GM23338 (cell line): ENCODE measurements around the gene EDEM3. TPM values are rescaled to one million over a fixed set of nuclear protein-coding genes. Genes with fewer than 3 reads are reported as not detected.

Experiments used
- ATAC-seq: fragments of 200-7000 bp; cut with Tn5 transposase; 3 replicates; pipeline ENCODE4 v1.9.1; 2020
- DNase-seq: peaks from one replicate; pipeline ENCODE4 v3.0.0-alpha.2; 2015; ENCODE audit warnings: low spot score
- H2AFZ ChIP-seq: fragments of 200-600 bp; sonication (generic); 2 replicates; pipeline ENCODE4 v1.8.0; 2016; ENCODE audit warnings: antibody characterized with exemption, mild to moderate bottlenecking, moderate library complexity
- H3F3A ChIP-seq: fragments of 200-600 bp; sonication (generic); replicated peaks from 2 replicates; pipeline ENCODE4 v1.8.0; 2017; ENCODE audit warnings: antibody characterized with exemption, mixed run types, low read depth
- H3K27ac ChIP-seq: fragments of 200-600 bp; sonication (generic); 2 replicates; pipeline ENCODE4 v1.6.1; 2016; ENCODE audit warnings: low read depth
- H3K27me3 ChIP-seq: fragments of 200-600 bp; sonication (generic); 2 replicates; pipeline ENCODE4 v1.8.0; 2016; ENCODE audit warnings: mild to moderate bottlenecking, mixed run types, moderate library complexity; ENCODE audit not compliant: insufficient read depth
- H3K36me3 ChIP-seq: fragments of 200-600 bp; sonication (generic); 2 replicates; pipeline ENCODE4 v1.8.0; 2016; ENCODE audit warnings: mild to moderate bottlenecking; ENCODE audit not compliant: insufficient read depth
- H3K4me1 ChIP-seq: fragments of 200-600 bp; sonication (generic); 2 replicates; pipeline ENCODE4 v1.8.0; 2016; ENCODE audit warnings: mild to moderate bottlenecking, moderate library complexity; ENCODE audit not compliant: insufficient read depth
- H3K4me2 ChIP-seq: fragments of 200-600 bp; sonication (generic); 2 replicates; pipeline ENCODE4 v1.7.1; 2017; ENCODE audit warnings: mixed run types
- H3K4me3 ChIP-seq: fragments of 200-600 bp; sonication (generic); 2 replicates; pipeline ENCODE4 v1.6.1; 2016; ENCODE audit warnings: mixed run types
- H3K79me2 ChIP-seq: fragments of 200-600 bp; sonication (generic); replicated peaks from 2 replicates; pipeline ENCODE4 v1.8.0; 2017; ENCODE audit warnings: mild to moderate bottlenecking; ENCODE audit not compliant: insufficient read depth
- H3K9me2 ChIP-seq: fragments of 200-600 bp; sonication (generic); 2 replicates; pipeline ENCODE4 v1.8.0; 2017; ENCODE audit not compliant: insufficient read depth
- H4K20me1 ChIP-seq: fragments of 200-600 bp; sonication (generic); replicated peaks from 2 replicates; pipeline ENCODE4 v1.8.0; 2017; ENCODE audit warnings: mild to moderate bottlenecking; ENCODE audit not compliant: insufficient read depth
- H3K27ac Mint-ChIP-seq: 2 replicates; pipeline ENCODE4 v1.8.0; 2020; ENCODE audit warnings: inconsistent platforms, mild to moderate bottlenecking, moderate library complexity, mixed read lengths
- H3K27me3 Mint-ChIP-seq: 3 replicates; pipeline ENCODE4 v1.8.0; 2022; ENCODE audit warnings: low read depth, mild to moderate bottlenecking, moderate library complexity, mixed read lengths, inconsistent platforms; ENCODE audit not compliant: insufficient read depth, poor library complexity
- H3K36me3 Mint-ChIP-seq: 3 replicates; pipeline ENCODE4 v1.8.0; 2021; ENCODE audit warnings: low read depth, mild to moderate bottlenecking, inconsistent platforms, moderate library complexity, mixed read lengths
- H3K4me1 Mint-ChIP-seq: 3 replicates; pipeline ENCODE4 v1.8.0; 2020; ENCODE audit warnings: mild to moderate bottlenecking, inconsistent platforms, mixed read lengths
- H3K4me3 Mint-ChIP-seq: 3 replicates; pipeline ENCODE4 v1.8.0; 2021; ENCODE audit warnings: moderate library complexity, mild to moderate bottlenecking, inconsistent platforms, mixed read lengths
- H3K9me3 Mint-ChIP-seq: 3 replicates; pipeline ENCODE4 v1.8.0; 2020; ENCODE audit warnings: moderate library complexity, mild to moderate bottlenecking, inconsistent platforms, mixed read lengths
- CREB1 ChIP-seq: fragments of 250-450 bp; sonication (Bioruptor Pico); IDR thresholded peaks from 2 replicates; pipeline ENCODE4 v1.5.0; 2020; ENCODE audit warnings: low read depth, mild to moderate bottlenecking, moderate library complexity
- JUNB ChIP-seq: IDR thresholded peaks from one replicate; pipeline ENCODE4 v1.6.1; 2016; ENCODE audit warnings: antibody characterized with exemption; ENCODE audit not compliant: unreplicated experiment
- NANOG ChIP-seq: IDR thresholded peaks from 2 replicates; pipeline ENCODE4 v1.6.1; 2016; ENCODE audit warnings: antibody characterized with exemption, borderline replicate concordance
- STAT1 ChIP-seq: IDR thresholded peaks from one replicate; pipeline ENCODE4 v1.6.1; 2016; ENCODE audit warnings: antibody characterized with exemption; ENCODE audit not compliant: unreplicated experiment
- ZNF331 ChIP-seq: fragments of 250-450 bp; sonication (Bioruptor Pico); IDR thresholded peaks from 2 replicates; pipeline ENCODE4 v1.5.0; 2020; ENCODE audit warnings: low read depth, mild to moderate bottlenecking, moderate library complexity
- polyA plus RNA-seq: library from polyadenylated mRNA; unstranded; fragments of >200 nt; fragmentation: Nextera tagmentation; extraction: Ambion mirVana; gene quantifications from 2 replicates; pipeline ENCODE4 v1.2.1, GENCODE V29; 2016
- total RNA-seq: library from RNA; depleted of rRNA; stranded (reverse); fragments of >200 nt; shearing (Covaris generic); gene quantifications from 2 replicates; pipeline ENCODE4 v1.2.3, GENCODE V29; 2014
- TF ChIP-seq, protein P1 (sequence below): fragments of 250-450 bp; sonication (Bioruptor Pico); IDR thresholded peaks from 2 replicates; pipeline ENCODE4 v1.5.0; 2020; ENCODE audit warnings: mild to moderate bottlenecking, moderate library complexity
- TF ChIP-seq, protein P2 (sequence below): IDR thresholded peaks from one replicate; pipeline ENCODE4 v1.6.1; 2018; ENCODE audit warnings: antibody characterized with exemption; ENCODE audit not compliant: unreplicated experiment

EDEM3 gene
- total and polyA plus RNA-seq, 2 experiments from 2014 or later: 4.8 to 11.5 TPM

DNA sequence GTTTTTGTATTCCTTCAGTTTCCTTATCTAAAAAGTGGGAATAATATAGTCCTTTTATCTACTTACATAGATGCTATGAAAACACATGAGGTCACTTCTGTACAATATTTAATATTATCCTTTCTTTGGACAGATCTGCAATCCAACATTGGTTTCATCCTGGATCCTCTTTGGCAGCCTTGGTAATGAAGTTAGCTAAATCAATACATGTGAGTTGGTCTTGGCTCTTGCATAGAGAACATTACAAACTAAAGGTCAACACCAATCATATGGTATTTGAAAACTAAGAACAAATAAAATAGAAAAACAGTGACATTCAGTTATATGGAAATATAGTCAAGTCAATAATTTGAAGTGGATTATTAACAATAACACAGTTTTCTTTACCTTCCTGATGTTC, 3.2 kb upstream of the EDEM3 start:
- no peaks in the 10 kb centered on the region for H3F3A ChIP-seq
- Mint-ChIP-seq H3K36me3 (peaks cover 3% of the 10 kb centered on the region; the same call in 1 of the 3 replicates), H3K27ac (no peak overlapping the region), H3K9me3 (no peaks in the 10 kb centered on the region; the same call in 2 of the 3 replicates), H3K4me3 (no peak overlapping the region), H3K27me3 (no peaks in the 10 kb centered on the region), H3K4me1 (peaks cover 20% of the 10 kb centered on the region)
- H3K4me1 ChIP-seq: peaks cover 22% of the 10 kb centered on the region; the same call in 1 of the 2 replicates
- no peak overlapping the region for H3K27ac ChIP-seq
- peaks cover 13% of the 10 kb centered on the region for H3K27me3 ChIP-seq
- no peaks in the 10 kb centered on the region for H3K9me2 ChIP-seq
- H4K20me1 ChIP-seq: no peaks in the 10 kb centered on the region
- DNase-seq (no peak), ATAC-seq (no peak)
- H3K4me2 ChIP-seq: no peak overlapping the region
- no peaks in the 10 kb centered on the region for H3K36me3 ChIP-seq
- TF ChIP-seq, protein P1, sequence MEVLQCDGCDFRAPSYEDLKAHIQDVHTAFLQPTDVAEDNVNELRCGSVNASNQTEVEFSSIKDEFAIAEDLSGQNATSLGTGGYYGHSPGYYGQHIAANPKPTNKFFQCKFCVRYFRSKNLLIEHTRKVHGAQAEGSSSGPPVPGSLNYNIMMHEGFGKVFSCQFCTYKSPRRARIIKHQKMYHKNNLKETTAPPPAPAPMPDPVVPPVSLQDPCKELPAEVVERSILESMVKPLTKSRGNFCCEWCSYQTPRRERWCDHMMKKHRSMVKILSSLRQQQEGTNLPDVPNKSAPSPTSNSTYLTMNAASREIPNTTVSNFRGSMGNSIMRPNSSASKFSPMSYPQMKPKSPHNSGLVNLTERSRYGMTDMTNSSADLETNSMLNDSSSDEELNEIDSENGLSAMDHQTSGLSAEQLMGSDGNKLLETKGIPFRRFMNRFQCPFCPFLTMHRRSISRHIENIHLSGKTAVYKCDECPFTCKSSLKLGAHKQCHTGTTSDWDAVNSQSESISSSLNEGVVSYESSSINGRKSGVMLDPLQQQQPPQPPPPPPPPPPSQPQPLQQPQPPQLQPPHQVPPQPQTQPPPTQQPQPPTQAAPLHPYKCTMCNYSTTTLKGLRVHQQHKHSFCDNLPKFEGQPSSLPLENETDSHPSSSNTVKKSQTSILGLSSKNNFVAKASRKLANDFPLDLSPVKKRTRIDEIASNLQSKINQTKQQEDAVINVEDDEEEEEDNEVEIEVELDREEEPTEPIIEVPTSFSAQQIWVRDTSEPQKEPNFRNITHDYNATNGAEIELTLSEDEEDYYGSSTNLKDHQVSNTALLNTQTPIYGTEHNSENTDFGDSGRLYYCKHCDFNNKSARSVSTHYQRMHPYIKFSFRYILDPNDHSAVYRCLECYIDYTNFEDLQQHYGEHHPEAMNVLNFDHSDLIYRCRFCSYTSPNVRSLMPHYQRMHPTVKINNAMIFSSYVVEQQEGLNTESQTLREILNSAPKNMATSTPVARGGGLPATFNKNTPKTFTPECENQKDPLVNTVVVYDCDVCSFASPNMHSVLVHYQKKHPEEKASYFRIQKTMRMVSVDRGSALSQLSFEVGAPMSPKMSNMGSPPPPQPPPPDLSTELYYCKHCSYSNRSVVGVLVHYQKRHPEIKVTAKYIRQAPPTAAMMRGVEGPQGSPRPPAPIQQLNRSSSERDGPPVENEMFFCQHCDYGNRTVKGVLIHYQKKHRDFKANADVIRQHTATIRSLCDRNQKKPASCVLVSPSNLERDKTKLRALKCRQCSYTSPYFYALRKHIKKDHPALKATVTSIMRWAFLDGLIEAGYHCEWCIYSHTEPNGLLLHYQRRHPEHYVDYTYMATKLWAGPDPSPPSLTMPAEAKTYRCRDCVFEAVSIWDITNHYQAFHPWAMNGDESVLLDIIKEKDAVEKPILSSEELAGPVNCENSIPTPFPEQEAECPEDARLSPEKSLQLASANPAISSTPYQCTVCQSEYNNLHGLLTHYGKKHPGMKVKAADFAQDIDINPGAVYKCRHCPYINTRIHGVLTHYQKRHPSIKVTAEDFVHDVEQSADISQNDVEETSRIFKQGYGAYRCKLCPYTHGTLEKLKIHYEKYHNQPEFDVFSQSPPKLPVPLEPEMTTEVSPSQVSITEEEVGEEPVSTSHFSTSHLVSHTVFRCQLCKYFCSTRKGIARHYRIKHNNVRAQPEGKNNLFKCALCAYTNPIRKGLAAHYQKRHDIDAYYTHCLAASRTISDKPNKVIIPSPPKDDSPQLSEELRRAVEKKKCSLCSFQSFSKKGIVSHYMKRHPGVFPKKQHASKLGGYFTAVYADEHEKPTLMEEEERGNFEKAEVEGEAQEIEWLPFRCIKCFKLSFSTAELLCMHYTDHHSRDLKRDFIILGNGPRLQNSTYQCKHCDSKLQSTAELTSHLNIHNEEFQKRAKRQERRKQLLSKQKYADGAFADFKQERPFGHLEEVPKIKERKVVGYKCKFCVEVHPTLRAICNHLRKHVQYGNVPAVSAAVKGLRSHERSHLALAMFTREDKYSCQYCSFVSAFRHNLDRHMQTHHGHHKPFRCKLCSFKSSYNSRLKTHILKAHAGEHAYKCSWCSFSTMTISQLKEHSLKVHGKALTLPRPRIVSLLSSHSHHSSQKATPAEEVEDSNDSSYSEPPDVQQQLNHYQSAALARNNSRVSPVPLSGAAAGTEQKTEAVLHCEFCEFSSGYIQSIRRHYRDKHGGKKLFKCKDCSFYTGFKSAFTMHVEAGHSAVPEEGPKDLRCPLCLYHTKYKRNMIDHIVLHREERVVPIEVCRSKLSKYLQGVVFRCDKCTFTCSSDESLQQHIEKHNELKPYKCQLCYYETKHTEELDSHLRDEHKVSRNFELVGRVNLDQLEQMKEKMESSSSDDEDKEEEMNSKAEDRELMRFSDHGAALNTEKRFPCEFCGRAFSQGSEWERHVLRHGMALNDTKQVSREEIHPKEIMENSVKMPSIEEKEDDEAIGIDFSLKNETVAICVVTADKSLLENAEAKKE (CRISPR knock-in tag): no peak
- TF ChIP-seq CREB1 (CRISPR knock-in tag) (no peak), ZNF331 (no peak)
- H3K79me2 ChIP-seq: peaks cover 7% of the 10 kb centered on the region; the same call in 1 of the 2 replicates
- H3K4me3 ChIP-seq: no peak overlapping the region
- no peak overlapping the region for H2AFZ ChIP-seq

DNA sequence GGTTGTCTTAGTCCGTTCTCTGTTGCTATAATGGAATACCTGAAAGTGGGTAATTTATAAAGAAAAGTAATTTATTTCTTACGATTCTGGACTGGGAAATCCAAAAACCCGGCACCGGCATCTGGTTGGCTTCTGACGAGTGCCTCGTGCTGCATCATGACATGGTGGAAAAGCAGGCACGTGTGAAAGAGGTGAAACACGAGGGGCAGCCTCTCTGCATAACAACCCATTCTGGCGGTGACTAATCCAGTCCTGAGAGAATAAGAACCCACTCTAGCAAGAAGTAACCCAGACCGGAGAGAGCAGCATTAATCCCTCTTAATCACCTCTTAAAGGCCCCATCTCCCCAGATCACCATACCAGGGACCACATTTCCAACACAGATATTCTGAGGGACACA, 2.7 kb upstream of the EDEM3 start:
- ATAC-seq: no peak
- no peak overlapping the region for H3K4me2 ChIP-seq
- DNase-seq: no peak
- no peaks in the 10 kb centered on the region for H4K20me1 ChIP-seq
- Mint-ChIP-seq H3K36me3 (peaks cover 3% of the 10 kb centered on the region; the same call in 1 of the 3 replicates), H3K4me3 (no peak overlapping the region), H3K9me3 (no peaks in the 10 kb centered on the region; the same call in 2 of the 3 replicates), H3K27ac (no peak overlapping the region), H3K27me3 (no peaks in the 10 kb centered on the region), H3K4me1 (peaks cover 21% of the 10 kb centered on the region)
- peaks cover 11% of the 10 kb centered on the region; the same call in 1 of the 2 replicates for H3K79me2 ChIP-seq
- H3K4me3 ChIP-seq: no peak overlapping the region
- H3K27me3 ChIP-seq: peaks cover 13% of the 10 kb centered on the region
- H2AFZ ChIP-seq: no peak overlapping the region
- no peaks in the 10 kb centered on the region for H3F3A ChIP-seq
- no peaks in the 10 kb centered on the region for H3K36me3 ChIP-seq
- H3K4me1 ChIP-seq: peaks cover 22% of the 10 kb centered on the region; the same call in 1 of the 2 replicates
- H3K27ac ChIP-seq: no peak overlapping the region
- no peaks in the 10 kb centered on the region for H3K9me2 ChIP-seq
- TF ChIP-seq NANOG (no peak), JUNB (no peak), STAT1 (no peak)
- TF ChIP-seq, protein P2, sequence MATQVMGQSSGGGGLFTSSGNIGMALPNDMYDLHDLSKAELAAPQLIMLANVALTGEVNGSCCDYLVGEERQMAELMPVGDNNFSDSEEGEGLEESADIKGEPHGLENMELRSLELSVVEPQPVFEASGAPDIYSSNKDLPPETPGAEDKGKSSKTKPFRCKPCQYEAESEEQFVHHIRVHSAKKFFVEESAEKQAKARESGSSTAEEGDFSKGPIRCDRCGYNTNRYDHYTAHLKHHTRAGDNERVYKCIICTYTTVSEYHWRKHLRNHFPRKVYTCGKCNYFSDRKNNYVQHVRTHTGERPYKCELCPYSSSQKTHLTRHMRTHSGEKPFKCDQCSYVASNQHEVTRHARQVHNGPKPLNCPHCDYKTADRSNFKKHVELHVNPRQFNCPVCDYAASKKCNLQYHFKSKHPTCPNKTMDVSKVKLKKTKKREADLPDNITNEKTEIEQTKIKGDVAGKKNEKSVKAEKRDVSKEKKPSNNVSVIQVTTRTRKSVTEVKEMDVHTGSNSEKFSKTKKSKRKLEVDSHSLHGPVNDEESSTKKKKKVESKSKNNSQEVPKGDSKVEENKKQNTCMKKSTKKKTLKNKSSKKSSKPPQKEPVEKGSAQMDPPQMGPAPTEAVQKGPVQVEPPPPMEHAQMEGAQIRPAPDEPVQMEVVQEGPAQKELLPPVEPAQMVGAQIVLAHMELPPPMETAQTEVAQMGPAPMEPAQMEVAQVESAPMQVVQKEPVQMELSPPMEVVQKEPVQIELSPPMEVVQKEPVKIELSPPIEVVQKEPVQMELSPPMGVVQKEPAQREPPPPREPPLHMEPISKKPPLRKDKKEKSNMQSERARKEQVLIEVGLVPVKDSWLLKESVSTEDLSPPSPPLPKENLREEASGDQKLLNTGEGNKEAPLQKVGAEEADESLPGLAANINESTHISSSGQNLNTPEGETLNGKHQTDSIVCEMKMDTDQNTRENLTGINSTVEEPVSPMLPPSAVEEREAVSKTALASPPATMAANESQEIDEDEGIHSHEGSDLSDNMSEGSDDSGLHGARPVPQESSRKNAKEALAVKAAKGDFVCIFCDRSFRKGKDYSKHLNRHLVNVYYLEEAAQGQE: no peak
